Measurements from ENCODE around the gene AKAP14.
"Not testable (repeated sequence)": the region's sequence is repeated elsewhere in the genome, so short reads cannot be mapped to it uniquely, and the experiment has no call there.

AKAP14 gene

DNA sequence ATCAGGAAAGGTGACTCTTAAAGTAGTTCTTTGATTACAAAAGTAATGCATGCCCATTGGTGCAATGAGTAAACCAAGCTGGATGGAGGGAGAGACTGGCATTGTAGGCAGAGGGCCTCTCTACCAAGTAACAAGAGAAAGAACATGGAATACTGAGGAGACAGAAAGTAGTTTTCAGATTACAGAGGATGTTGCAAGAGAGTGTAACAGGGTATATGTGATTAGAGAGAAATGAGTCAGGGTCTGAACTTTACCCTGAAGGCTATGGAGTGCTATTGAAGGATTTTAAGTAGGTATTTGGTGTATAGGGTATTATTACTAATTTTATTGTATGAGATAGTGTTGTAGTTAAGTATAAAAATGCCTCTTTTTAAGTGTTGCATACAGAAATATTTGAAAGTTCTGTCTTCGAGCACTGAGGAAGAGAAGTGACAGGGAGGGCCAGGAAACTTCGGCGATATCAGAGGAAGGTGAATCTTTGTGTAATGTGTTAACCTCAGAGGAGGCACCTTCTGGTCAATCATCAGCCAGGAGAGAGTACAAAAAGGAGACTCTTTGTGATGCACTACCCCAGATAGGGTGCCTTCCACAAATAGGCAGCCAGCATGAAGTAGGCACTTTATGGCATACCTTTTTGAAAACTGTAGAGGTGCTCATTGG lies 39.7 kb downstream of the AKAP14 start:
- FAIRE-seq: no peak

DNA sequence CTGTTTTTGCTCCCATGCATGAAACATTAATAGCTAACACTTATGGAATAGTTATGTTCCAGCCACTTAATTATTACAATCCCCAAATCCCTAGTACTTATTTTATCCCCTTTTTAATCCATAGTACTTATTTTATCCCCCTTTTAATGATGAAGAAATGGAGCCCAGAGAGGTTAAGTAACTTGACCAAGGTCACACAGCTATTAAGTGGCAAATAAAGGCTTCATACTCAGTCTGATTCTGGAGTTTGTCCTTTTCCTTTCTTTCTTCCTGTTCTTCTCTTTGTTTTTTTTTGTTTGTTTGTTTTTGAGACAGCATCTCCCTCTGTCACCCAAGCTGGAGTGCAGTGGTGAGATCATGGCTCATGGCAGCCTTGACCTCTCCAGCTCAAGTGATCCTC lies 45.6 kb downstream of the AKAP14 start:
- peak; percentile 86 for FAIRE-seq

DNA sequence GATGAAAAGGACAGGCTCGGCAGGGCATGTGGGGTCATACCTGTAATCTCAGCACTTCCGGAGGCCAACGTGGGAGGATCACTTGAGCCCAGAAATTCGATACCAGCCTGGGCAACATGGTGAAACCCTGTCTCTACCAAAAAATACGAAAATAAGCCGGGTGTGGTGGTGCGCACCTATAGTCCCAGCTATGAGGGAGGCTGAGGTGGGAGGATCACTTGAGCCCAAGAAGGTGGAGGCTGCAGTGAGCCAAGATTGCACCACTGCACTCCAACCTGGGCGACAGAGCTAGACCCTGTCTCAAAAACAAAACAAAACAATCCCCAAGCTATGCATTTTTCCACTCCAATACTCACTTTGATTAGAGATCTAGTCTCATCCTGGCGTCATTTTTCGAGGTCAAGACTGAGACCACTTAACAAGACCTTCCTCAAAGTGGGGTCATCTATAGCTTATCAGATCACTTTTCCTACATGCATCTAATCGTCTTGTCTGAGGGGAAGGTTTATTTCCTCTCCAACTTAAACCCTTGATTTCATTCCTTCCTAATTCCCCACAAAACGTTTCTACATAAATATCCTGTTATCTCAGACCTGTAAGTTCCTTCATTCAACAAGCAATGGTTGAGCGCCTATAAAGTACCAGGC lies 46.6 kb downstream of the AKAP14 start:
- no peak for FAIRE-seq

DNA sequence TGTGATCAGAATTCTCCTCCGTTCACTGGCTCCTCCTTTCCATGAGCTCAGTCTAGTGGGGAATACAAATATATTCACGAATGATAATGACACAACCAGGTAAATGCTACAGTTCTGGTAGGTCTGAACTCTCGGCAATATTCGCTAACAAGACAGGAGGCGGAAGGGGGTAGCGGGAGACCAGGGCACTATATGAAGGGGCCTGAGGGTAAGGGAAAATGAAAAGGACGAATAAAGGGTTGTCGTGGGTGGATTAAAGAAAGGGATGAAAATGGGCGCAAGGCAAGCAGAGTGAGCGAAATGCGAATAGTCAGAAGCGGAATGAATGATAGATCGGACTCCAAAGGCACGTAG lies 47.1 kb downstream of the AKAP14 start:
- FAIRE-seq: no peak

DNA sequence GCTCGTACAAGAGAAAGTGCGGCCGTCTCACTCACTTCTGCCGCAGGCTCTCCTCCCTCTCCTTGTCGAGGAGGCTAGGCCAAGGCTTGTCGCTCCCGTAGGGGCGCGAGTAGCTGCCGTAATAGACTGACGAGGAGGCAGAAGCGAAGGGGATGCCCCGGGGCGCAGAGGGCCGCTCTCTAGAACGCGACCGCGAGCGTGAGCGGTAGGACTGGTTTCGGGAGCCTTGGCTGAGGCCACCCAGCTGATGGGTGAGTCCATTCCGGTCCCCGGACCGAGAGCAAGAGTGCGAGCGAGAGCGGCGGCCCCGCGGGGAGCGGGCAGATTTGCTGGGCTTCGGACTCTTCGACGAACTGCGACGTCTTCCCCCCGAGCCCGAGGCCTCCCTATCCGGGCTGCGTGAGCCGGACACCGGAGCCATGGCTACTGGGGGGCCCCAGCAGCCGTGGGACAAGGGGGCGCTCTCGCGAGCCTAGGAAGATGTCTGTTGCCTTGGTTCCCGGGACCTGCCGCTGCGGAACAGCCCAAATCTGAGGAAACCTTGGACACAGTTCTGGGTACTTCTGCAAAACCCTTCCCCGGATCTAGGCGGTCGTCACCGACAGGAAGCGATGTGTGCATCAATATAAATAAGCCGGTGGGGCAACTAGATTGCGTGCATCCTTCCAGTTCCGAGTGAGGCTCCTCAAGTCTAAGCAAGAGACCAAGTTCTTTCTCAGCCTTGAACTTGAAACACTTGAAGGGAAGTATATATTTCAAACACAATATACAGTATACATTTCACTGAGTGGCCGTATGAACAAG lies 47.7 kb downstream of the AKAP14 start, which contains the start of gene NKAP:
Gene NKAP (minus strand): TSS at position 567 of the 804 bp plus-strand sequence. CDS start 146 bp downstream, at position 421.
- FAIRE-seq: peak; percentile 91

DNA sequence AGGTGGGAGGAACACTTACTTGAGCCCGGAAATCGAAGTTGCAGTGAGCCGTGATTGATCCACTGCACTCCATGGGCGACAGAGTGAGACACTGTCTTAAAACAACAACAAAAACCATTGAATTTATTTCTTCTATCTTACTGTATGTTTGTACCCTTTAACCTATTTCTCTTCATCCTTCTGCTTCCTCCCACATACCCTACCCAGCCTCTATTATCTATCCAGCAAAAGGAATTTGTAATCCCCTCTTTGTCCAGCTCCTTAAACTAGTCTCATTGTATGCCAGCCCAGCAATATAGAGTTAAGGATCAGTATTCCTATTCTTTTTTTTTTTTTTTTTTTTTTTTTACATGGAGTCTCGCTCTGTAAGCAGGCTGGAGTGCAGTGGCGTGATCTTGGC lies 49.8 kb downstream of the AKAP14 start:
- FAIRE-seq: no peak

DNA sequence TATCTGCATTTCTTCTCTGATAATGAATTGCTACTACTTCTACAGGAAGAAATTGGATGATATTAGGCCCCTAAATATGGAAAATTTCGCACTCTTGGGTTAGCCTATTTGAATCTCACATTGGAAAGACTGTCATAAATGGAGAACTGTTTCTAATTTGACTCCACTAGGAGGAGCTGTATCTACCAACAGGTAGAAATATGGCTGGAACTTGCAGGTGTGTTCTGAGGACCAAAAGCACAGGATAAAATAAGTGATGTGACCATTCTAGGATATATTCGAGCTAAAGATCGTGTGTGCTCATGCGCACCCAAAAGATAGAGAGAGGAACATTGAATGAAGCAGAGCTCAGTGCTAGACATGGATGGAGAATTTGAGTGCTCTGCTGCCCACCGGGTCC lies 52.7 kb downstream of the AKAP14 start:
- no peak for FAIRE-seq

DNA sequence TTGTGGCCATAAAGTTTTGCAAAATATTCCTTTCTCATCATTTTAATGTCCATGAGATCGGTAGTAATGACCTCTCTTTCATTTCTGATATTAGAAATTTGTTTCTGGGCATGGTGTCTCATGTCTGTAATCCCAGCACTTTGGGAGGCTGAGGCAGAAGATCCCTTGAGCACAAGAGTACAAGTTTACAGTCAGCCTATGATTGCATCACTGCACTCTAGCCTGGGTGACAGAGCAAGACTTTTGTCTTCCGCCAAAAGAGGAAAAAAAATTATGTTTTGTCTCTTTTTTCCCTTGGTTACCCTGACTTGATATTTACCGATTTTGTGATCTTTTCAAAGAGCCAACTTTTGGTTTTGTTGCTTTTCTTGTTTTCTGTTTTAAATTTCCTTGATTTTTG lies 58.7 kb downstream of the AKAP14 start:
- no peak for FAIRE-seq

DNA sequence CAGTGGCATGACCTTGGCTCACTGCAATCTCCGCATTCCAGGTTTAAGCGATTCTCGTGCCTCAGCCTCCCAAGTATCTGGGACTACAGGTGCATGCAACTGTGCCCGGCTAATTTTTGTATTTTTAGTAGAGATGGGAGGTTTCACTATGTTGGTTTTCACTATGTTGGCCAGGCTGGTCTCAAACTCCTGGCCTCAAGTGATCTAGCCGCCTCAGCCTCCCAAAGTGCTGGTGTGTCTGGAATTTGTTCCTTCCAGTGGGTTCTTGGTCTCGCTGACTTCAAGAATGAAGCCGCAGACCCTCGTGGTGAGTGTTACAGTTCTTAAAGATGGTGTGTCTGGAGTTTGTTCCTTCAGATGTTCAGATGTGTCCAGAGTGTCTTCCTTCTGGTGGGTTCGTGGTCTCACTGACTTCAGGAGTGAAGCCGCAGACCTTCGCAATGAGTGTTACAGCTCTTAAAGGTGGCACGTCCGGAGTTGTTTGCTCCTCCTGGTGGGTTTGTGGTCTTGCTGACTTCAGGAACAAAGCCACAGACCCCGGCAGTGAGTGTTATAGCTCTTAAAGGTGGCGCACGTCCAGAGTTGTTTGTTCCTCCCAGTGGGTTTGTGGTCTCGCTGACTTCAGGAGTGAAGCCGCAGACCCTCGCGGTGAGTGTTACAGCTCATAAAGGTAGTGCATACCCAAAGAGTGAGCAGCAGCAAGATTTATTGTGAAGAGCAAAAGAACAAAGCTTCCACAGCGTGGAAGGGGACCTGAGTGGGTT lies 60.3 kb downstream of the AKAP14 start:
- not testable (repeated sequence) for FAIRE-seq

DNA sequence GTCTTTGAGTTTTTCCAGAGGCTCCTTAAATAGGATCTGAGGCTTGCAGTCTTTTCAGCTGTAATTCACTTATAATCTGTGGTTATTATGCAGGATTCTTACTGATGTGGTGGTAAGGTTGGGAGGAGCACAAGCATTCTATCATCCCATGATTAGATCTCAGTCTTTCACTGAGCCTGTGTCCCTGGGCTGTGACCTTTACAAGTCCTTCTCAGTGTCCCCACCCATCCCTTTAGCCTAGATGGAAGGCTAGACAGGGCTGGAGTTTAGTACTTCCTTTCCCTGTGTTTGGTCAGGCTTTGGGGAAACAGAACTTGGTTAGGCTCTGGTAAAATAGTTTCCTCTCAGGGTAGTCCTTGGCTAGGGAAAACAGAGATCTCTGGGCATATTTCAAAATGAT lies 64.9 kb downstream of the AKAP14 start:
- no peak for FAIRE-seq

DNA sequence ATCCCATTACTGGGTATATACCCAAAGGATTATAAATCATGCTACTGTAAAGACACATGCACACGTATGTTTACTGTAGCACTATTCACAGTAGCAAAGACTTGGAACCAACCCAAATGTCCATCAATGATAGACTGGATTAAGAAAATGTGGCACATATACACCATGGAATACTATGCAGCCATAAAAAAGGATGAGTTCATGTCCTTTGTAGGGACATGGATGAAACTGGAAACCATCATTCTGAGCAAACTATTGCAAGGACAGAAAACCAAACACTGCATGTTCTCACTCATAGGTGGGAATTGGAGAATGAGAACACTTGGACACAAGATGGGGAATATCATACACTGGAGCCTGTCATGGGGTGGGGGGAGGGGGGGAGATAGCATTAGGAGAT lies 71.1 kb downstream of the AKAP14 start:
- not testable (repeated sequence) for FAIRE-seq

Measured in islet of Langerhans (tissue), 1 donor.